Fibroblast of lung (primary cell): ENCODE measurements around the gene CYTH1.

Source experiments
- EZH2 ChIP-seq: IDR thresholded peaks from 2 replicates; pipeline ENCODE4 v1.5.1; 2012; ENCODE audit warnings: low read length, control low read depth, mild to moderate bottlenecking; ENCODE audit errors: missing control alignments
- TF ChIP-seq, protein P1 (sequence below), 2 donors: IDR thresholded peaks in 1 of 2; conservative IDR thresholded peaks in 1 of 2; 1 replicate in 1 of 2; 2 replicates in 1 of 2; pipeline ENCODE4 v1.5.1; 2011 to 2012; ENCODE audit warnings: low read length in 2 of 2, control low read depth in 1 of 2, inconsistent platforms in 1 of 2, low read depth in 1 of 2, mild to moderate bottlenecking in 1 of 2

DNA sequence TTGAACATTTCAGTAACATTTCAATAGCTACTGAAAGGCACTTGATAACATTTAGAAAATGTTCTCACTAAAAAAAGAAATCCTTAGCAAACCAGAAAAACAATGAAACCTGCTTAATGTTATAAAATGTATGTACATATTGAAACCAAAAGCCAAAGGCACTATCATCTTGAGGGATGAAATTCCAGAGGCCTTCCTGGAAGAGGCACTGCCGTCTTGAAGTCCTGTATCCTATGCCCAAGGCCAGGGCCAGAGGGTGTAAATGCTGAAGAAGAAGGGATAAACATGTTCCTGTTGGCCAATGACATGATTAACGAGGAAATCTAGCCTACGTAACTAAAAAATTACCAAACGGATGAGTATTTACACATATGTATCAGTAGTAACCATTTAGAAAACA is 147.9 kb downstream of the CYTH1 start:
- TF ChIP-seq, protein P1, sequence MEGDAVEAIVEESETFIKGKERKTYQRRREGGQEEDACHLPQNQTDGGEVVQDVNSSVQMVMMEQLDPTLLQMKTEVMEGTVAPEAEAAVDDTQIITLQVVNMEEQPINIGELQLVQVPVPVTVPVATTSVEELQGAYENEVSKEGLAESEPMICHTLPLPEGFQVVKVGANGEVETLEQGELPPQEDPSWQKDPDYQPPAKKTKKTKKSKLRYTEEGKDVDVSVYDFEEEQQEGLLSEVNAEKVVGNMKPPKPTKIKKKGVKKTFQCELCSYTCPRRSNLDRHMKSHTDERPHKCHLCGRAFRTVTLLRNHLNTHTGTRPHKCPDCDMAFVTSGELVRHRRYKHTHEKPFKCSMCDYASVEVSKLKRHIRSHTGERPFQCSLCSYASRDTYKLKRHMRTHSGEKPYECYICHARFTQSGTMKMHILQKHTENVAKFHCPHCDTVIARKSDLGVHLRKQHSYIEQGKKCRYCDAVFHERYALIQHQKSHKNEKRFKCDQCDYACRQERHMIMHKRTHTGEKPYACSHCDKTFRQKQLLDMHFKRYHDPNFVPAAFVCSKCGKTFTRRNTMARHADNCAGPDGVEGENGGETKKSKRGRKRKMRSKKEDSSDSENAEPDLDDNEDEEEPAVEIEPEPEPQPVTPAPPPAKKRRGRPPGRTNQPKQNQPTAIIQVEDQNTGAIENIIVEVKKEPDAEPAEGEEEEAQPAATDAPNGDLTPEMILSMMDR (conservative IDR thresholded peaks at IDR 0.05 in 1 of 2, IDR thresholded peaks at IDR 0.05 in 1 of 2; ENCODE audit: low read depth in 1 of 2, low read length in 2 of 2), result no peak
- no peak for TF ChIP-seq EZH2
